Fibroblast of skin of right quadriceps (primary cell): Measurements from ENCODE around the gene DCAF6.

Experiments used
- DNase-seq: peaks from one replicate; pipeline ENCODE4 v3.0.0-alpha.2; 2013

The DCAF6 gene

DNA sequence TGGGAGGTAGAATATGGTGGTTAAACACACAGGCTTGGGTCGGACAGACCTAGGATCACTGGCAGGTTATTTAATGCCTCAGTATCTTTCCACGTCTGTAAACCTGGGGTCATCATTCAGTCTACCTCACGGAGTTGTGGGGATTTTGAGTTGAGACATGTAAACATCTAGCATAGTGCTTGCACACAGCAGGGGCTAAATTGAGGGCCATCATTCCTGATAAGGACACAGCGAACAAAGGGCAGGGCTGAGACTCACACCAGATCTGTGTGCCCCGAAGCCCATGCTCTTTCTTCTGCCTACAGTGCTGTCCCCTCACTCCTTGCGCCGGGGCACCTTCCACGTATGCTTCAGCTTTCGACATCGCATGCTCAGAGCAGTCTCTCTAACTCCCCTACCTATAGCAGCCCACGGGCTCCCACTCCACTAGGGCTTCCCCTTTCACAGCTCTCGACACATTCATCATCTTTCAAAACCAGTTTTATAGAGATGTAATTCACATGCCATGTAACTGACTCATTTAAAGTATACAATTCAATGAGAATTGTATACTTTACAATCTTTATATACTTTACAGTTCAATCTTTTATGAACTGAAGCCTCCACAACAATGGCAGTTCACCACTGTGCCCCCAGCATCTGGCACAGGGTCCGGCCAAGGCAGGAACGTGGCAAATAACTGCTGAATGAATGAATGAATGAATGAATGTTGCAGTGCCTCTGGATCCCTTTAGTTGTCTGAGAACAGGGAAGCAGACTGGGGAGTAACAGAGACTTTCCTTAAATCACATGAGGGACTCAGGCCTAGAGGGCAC lies 152.2 kb downstream of the DCAF6 start:
- no peak for DNase-seq

DNA sequence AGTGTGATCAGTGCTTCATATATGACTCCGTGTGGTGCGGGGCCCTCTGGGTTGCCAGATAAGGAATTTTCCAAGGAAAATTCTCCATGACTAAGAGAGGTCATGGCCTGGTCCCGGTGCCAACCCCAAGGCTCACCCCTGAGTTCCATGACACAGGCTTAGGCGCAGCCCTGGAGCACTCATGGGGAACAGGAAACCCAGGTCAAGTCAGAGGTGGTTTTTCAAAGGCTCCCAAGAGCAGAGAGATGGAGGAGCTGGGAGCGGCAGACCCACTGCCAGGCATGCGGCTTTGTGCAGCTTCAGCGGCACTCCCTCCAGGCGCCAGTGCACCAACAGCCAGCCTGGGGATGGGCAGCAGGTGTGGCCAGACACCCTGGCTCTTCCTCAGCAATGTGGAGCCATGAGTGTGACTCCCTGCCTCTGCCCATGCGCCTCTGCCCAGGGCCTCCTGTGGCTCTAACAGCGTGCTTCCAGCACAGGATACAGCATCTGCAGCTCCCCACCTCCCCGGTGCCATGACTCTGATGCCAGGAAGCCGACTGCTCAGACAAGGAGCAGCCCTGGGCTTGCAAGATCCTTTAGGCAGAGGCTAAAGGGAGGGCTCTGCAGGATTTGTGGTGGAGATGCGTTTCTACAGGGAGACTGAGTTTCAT lies 153.0 kb downstream of the DCAF6 start:
- DNase-seq = no peak

DNA sequence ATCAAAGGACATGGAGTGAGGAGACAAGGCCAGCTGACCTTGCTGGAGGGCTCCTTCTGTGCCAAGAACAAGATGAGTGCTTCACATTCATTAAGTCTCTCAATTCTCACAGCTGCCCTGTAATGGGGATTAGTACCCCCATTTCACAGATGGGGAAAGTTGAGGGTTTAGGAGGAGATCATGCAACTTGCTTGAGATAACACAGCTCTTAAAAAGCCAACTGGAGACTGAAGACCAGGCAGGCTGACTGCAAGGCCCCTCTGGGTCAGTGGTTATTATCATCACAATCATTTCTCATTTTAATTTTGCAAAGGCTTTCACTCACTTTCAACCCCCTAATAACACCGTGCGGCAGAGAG lies 153.5 kb downstream of the DCAF6 start:
- no peak for DNase-seq

DNA sequence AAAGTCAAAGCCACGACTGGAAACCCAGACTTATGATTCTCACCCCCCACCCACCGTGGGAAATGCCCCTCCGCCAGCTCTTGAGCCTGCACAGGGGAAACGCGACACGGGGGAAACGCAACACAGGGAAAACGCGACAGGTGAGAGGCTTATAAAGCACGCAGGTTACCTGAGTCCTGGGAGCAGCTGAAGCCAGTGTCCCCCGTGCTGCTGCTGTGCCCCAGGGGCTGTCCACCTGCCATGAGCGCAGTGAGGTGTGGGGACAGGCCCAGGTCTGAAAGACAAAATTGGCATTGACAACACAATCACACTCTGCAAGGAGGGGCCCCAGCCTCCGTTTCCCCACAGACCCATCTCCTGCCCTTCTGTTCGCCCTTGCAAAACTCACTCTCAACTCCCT lies 153.9 kb downstream of the DCAF6 start:
- DNase-seq = no peak

DNA sequence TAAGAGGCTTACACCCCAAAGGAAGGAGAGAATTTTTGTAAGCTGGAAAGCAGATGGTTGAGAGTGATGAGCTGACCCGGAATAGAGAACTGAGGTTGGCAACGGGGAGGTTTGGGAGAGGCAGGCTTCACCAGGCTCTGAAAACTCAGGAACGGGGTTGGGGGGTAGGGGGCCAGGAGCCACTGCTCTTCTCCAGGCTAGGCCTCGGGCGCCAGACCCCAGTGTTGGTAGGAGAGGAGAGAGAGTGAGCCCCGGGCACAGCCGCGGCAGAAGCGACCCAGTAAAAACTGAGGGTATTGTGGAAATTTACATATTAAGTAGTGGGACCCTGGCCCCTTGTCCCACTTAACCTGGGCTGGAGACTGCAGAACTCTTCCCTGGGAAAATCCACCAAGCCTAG lies 154.6 kb downstream of the DCAF6 start:
- DNase-seq = no peak

DNA sequence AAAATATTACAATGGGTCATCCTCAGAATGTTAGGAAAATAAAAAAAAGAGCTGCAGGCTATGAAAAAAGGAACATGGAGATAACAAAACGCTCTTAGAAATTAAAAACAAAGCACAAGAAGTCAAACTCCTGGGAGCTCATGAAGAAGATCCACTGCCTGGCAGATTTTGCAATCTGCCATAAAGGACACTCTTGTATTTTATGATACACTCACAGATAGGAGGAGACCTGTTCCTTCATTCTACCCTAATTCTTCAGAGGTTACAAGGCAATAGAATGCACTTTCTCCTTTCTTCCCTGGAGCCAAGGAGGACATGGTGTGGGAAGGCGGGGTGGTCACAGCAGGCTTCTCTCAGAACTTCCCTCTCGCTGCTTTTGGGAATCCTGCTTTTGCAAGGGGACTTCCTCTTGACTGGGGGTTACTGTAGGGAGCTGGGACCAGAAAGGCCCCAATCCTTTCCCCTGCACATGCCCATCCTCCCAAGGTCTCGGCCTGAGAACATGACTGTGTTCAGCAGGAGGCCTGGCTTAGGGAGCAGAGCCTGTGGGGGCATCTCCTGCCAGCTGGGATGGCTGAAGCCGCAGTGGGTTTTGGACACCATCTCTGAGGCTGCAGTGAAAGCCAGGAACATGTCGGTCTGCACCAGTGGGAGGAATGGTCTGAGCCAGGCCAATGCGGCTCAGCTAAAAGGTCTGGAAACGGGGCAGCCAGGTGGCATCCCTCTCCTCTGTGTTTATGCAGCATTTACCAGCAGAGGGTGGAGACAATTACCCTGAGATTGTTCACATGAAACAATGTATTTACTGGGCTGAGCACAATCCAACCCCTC lies 155.5 kb downstream of the DCAF6 start:
- DNase-seq = no peak

DNA sequence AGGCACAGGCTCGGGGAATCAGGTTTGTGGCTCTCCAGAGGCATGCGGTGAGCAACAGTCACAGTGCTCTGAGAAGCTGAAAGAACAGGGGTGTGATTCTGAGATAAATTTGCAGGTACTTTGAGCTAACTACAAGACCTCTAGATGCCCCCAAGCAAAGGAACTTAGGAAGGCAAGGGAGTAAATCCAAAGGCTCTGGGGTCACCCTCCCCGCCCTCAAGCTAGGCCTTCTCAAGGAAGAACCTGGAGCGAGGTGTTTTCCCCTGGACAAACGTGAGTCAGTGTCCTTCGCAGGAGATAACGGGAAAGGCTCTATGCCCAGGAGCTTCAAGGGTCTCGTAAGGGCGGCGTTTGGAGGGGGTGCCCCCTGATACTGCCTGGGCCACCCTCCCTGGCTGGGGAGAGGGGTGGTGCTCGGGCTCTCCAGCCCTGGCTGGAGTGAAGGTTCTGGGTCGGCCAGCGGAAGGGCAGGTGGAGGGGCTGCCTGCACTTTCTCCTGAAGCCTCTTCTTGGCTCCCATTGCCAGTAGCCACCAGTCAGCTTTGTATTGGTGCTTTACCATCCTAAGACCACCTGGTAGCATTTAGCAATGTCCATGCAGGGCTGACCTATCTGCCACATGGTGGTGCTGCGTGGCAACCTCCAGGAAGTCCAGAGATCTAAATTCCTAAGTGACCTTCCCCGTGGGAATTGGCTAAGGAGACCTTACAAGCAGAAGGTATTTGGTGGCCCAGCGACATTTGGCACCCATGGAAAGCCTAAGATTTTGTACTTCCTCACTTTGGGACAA lies 156.3 kb downstream of the DCAF6 start:
- DNase-seq = no peak

DNA sequence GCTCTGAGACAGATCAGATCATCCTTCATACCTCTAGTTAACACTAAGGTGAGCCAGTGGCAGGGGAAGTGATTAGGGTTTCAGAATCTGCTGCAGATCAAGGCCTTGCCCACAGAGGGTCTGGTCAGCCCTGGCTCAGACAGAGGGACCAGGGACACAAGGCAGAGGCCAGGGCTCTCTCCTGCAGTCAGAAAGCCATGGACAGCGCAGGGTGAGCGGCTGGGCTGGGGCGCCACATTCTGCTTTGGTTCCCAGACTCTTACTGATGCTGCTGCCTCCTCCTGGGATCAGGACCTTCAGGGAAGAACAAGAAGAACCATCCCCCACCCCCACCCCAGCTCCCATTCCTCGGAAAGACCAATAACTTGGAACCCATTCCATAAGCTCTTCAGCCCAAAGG lies 157.1 kb downstream of the DCAF6 start:
- no peak for DNase-seq

DNA sequence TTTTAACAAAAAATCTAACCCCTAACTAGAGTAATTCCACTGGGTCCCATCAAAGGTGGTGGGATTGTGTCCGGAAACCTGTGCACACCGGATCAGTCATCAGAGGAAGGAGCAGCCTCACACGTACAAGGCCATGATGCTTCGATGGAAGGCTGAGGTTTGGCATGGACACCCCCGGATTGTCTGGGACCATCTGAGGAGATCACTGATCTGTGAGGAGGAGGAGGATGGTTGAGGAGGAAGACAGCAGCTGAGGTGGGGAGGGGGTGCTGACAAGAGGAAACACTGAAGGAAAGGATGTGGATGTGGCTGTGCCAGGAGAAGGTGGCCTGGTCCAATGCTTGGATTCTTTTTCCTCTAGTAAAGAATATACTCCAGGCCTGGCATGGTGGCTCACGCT lies 159.0 kb downstream of the DCAF6 start:
- no peak for DNase-seq

DNA sequence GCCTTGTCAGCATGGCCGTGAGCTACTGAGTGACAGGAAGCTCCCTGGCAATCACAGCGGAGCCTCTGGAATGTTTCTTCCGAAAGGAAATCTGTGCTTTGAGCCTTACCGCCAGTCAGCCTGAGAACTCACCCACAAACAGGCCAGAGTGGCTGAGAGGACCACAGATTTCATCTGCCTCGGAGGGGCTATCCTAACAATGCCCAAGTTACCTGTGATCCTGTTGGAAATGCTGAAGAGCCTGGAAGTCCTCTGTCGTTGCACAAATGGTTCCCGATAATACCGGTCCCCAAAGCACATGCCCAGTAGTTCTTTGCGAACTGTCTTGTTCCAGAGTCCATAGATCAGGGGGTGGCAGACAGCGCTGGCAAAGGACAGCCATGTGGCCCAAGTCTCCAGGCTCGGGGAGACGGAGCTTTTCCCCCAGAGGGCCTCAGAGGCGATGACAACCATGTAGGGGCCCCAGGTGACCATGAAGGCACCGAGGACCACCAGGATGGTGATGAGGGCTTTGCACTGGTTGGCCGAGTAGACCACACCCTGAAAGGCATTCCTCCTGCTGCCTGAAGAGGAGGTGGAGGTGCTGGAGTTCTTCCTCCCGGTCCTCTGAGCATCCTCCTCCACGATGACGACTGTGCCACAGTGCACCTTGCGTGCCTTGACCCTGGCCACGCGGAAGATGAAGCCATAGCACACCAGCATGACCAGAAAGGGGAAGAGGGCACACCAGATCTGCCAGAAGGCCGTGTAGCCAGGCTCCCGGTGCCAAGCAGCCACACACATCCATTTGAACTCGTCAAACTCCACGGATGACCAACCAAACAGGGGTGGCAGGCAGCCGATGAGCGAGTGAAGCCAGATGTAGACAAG lies 160.0 kb downstream of the DCAF6 start:
- DNase-seq = no peak

DNA sequence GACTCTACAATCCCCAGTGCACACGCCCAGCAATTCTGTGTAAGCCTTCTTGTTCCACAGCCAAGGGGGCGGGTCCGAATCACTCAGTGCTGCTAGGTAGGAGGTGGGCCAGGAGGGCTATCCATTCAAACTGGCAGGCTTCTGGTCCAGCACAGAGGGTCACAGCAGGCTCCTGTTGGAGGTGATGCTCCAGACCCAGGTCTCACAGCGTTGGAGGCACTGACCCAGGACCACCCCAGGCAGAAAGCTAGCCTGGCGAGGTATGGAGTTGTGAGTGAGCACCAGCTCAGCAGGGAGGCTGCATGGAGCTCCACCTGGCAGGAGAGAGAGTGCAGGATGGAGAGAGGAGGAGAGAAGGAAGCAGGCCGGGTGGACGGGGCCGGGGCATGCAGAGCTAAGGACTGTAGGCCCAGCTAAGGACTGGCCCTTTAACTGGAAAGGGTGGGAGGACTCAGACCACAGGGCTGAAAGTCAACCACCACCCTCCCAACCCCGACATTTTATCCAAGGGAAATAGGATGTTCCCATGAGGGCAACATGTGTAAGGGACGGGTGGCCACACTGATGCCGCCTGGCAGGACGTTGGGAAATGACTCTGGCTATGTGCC lies 161.5 kb downstream of the DCAF6 start:
- no peak for DNase-seq

DNA sequence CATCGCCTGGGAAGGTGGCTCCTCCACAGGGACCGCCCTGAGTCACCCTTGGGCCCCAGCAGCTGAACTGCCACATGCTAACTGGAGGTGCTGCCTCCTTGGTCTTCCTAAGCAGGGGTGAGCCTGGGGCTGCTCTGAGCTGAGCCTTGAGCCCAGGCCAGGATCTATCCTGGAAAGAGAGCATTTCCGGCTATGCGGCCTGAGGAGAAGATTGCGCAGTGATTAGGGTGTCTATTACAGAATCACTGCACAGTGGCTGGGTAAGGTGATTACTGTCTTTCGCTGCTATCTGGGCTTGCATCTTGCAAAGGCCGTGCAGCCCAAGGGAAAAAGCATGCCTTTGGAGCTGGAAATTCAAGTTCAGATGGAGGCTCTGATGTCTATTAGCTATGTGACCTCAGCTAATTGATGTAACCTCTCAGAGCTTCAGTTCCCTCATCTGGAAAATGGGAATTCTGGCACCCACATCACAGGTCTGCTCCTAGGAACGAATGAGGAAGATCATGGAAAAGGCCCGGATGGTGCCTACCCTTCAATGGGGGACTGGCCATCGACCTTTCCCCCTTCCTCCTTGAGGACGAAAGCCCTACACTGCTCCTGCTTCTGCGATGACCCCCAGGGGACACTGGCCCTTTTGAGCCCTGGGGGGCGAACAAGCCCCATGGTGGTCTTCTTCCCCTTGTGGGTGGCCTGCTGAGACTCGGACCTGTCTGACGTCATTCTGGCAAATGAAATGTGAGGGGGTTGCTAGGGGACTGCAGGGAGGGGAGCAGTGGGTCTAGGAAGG lies 162.2 kb downstream of the DCAF6 start:
- DNase-seq = no peak

DNA sequence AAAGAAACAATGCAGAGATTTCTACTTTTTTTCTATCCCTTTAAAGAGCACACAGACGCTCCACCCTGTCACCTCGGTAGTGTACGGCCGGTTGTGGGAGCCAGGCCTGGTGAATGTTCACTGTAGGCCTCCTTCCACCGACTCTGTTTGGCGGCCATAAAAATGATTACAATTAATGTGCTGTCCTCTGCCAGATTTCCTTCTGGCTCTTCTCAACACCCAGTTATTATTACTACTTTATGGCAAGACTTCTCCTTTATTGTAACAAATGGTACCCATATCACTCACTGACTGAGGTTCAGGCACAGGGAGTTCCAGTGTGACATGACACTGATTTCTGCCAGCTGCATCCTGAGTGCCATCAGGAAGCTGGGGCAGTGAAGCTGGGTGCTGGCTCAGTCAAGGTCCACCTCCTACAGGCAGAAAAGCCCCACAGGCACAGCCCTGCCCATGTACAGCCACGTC lies 162.9 kb downstream of the DCAF6 start:
- DNase-seq = no peak

DNA sequence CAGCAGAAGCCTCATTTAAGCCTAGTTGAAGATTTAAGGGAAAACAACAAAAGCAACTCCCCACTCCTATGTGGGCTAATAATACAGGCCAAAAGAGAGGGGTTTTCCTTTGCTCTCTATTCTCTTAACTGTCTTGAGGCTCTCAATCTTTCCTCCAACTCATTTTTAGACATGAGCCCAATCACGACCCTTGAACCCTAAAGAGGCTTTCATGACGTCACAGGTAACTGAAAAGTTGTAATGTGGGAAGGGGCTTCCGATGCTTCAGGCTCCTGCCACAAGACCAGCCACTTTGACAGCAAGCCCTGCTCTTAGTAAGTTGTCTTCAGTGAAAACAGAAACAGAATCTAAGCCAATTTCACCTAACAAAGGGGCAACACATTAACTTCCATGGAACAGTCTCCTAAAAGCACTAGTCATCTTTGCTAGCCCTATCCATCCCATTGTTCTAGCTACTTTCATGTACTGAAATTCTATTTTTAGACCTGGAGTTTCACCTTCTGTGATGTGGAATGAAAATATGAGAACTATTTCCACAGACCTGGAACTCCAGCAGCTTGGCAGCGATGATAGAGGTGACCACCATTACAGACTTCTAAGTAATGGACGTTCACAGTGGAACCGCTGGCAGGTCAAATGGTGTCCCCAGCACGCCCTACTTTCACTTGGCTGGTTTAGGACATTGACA lies 164.0 kb downstream of the DCAF6 start:
- DNase-seq = no peak

DNA sequence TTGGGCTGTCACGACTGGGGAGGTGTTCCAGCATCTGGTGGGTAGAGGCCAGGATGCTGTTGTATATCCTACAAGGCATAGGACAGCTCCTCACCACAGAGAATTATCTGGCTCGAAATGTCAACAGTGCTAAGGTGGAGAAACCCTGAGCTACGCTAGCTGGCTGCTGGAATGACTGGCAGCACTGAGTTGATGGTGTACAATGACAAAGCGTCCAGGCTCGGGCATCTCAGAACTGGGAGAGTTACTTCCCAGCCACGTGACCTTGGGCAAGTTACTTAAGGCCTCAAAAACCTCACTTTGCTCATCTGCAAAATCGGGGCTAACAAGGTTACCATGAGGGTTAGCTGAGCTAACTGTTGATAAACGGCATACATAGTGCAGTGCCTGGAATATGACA lies 164.9 kb downstream of the DCAF6 start:
- no peak for DNase-seq

DNA sequence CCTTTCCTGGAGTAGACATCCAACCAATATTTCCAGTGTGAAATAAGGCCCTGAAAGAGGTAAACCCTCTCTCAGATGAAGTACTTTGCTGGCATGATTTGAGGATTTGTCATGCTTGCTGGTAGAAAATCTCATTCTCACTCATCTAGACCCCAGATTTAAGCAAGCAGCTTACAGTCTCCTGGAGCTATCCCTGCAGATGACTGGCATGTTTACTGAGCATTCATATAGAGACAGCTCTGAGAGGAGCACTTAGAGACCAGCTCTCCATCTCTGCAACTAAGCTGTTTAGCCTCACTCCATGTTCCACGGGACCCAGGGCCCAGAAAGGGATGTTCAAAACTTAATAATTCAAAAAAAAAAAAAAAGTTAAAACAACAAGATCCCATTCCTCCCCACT lies 166.0 kb downstream of the DCAF6 start:
- DNase-seq = no peak

DNA sequence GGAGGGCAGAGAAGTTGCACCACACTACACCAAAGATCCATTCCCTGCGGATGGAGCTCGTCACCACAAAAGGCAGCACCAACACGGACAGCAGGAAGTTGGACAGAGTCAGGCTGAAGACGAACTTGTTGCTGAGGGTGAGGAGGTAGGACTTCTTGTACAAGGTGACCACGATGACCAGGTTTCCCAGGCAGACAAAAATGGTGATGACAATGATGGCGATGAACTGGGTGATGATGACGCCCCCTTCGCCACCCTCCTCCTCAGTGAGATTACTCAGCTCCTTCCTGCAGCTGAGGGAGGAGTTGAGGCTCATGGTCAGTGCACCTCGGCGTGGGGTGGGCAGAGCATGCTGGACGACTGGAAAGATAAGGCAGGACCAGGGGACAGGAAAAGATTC lies 168.1 kb downstream of the DCAF6 start:
- DNase-seq = no peak

DNA sequence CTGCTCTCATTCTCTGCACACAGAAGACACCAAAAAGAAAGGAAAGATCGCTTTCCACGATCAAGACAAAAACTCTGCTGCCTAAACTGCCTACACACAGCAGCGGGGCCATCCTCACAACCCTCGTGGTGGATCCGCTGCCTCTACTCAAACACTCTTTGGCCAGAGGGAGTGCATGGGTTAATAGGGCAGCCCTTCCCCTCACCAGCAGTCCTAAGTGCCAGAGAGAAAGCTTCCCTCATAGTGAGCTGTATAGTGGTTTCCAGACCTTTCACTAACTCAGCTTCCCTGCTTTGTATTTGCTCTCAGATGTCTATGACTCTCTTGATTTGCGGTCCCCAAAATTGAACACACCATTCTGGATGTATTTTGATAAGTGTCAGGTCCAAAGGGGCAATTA lies 169.4 kb downstream of the DCAF6 start:
- no peak for DNase-seq

DNA sequence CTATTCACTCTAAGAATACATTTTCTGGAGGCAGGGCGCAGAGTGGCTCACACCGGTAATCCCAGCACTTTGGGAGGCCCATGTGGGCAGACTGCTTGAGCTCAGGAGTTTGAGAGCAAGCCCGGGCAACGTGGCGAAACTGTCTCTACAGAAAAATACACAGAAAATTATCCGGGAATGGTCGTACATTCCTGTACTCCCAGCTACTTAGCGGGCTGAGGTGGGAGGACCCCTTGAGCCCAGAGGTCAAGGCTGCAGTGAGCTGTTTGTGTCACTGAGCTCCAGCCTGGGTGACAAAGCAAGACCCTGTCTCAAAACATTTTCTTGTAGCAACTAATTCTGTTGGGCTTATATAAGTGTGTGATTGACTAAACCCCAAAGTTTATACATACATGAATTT lies 169.8 kb downstream of the DCAF6 start:
- DNase-seq = no peak
